Epithelial cell of proximal tubule (primary cell): ENCODE results near the gene CALHM5. TPM values are rescaled to one million over a fixed set of nuclear protein-coding genes. Genes with fewer than 3 reads are reported as not detected.

Experiments used
- DNase-seq: peaks from one replicate; pipeline ENCODE4 v3.0.0-alpha.2; 2011; ENCODE audit warnings: low read depth
- H3K4me3 ChIP-seq: 2 replicates; pipeline ENCODE4 v1.5.1; 2011; ENCODE audit warnings: low read depth, mild to moderate bottlenecking, low read length
- CTCF ChIP-seq: conservative IDR thresholded peaks from 2 replicates; pipeline ENCODE4 v1.5.1; 2012; ENCODE audit warnings: low read depth, mild to moderate bottlenecking, low read length
- total RNA-seq: library from RNA; depleted of rRNA; stranded (reverse); fragments of >200 nt; gene quantifications from 2 replicates; pipeline ENCODE4 v1.2.3, GENCODE V29; 2015

Gene CALHM5
- total RNA-seq, 1 donor from 2014 or later, result 0.12 TPM

GRCh38 chr6:116468293-116468692 is 43.1 kb upstream of the CALHM5 start:
- no peak for TF ChIP-seq CTCF
- no peak overlapping the region for H3K4me3 ChIP-seq
- DNase-seq, result no peak

- no peak overlapping the region for H3K4me3 ChIP-seq
- no peak for TF ChIP-seq CTCF
- DNase-seq, result no peak
Observed at GRCh38 chr6:116471531-116471930, 39.9 kb upstream of the CALHM5 start.

GRCh38 chr6:116472706-116473105 is 38.7 kb upstream of the CALHM5 start:
- H3K4me3 ChIP-seq, result no peak overlapping the region
- DNase-seq, result no peak
- TF ChIP-seq CTCF, result no peak

GRCh38 chr6:116475141-116475540 is 36.3 kb upstream of the CALHM5 start:
- no peak for DNase-seq
- no peak for TF ChIP-seq CTCF
- no peak overlapping the region for H3K4me3 ChIP-seq

- no peak for DNase-seq
- TF ChIP-seq CTCF, result no peak
Observed at GRCh38 chr6:116476002-116476678, 35.3 kb upstream of the CALHM5 start.

GRCh38 chr6:116482780-116483179 is 28.7 kb upstream of the CALHM5 start:
- no peak for DNase-seq

More at GRCh38 chr6:116476002-116476678, 35.3 kb upstream of the CALHM5 start:
- no peak overlapping the region for H3K4me3 ChIP-seq

More at GRCh38 chr6:116482780-116483179, 28.7 kb upstream of the CALHM5 start:
- no peak for TF ChIP-seq CTCF
- H3K4me3 ChIP-seq, result no peak overlapping the region
